ENCODE data around the gene HS3ST2.

Gene HS3ST2

DNA sequence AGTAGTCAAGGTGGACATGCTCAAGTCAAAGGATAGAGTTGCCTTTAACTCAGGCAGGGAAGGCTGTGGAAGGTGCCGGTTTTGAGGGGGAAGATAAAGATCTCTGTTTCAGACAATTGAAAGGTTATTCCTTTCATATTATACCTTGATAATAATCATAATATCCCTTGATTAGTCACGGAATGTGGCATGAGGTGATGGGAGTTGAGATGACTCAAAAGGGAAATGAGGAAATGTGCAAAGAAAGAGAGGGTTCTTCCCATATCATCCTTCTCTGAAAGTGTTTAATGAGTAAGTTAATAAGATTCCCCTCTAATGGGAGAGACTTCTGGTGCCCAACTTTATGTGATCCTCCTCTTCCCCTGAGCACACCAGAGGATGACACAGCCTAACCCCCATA is 43.1 kb upstream of the HS3ST2 start:
- Histone ChIP-seq H3K27ac (ENCODE audit: low read depth, low read length) (no peak overlapping the region), H3K4me1 (ENCODE audit: control insufficient read depth, low read length) (no peaks in the 10 kb centered on the region), H3K4me2 (ENCODE audit: low read length) (no peak overlapping the region), H3K9me3 (ENCODE audit: control insufficient read depth, insufficient read depth, low read length) (no peaks in the 10 kb centered on the region), H3K4me3 (ENCODE audit: low read length) (no peak overlapping the region), H3K9me2 (replicated peaks; ENCODE audit: control insufficient read depth, low read length) (no peaks in the 10 kb centered on the region), H3K79me2 (ENCODE audit: control insufficient read depth, low read length) (no peaks in the 10 kb centered on the region), H4K20me1 (ENCODE audit: control insufficient read depth, insufficient read depth, low read depth, low read length) (no peaks in the 10 kb centered on the region), H3F3A (ENCODE audit: control insufficient read depth, insufficient read depth) (no peaks in the 10 kb centered on the region), H3K36me3 (ENCODE audit: control insufficient read depth, low read length) (no peaks in the 10 kb centered on the region), H3K27me3 (ENCODE audit: control insufficient read depth, low read length) (no peaks in the 10 kb centered on the region)
- TF ChIP-seq CTCF (IDR thresholded peaks at IDR 0.05; ENCODE audit: low read depth, low read length, poor library complexity, severe bottlenecking) (no peak), EZH2phosphoT487 (IDR thresholded peaks at IDR 0.05; ENCODE audit: borderline replicate concordance, low read length) (no peak)

GRCh38 chr16:22771551-22771950 is 42.4 kb upstream of the HS3ST2 start:
- no peak overlapping the region for H3K4me3 ChIP-seq (ENCODE audit: low read length)
- no peak overlapping the region for H3K27ac ChIP-seq (ENCODE audit: low read depth, low read length)
- H3K4me1 ChIP-seq (ENCODE audit: control insufficient read depth, low read length) = no peaks in the 10 kb centered on the region
- TF ChIP-seq CTCF (IDR thresholded peaks at IDR 0.05; ENCODE audit: low read depth, low read length, poor library complexity, severe bottlenecking) (no peak), EZH2phosphoT487 (IDR thresholded peaks at IDR 0.05; ENCODE audit: borderline replicate concordance, low read length) (no peak)
- H3K9me3 ChIP-seq (ENCODE audit: control insufficient read depth, insufficient read depth, low read length) = no peaks in the 10 kb centered on the region
- no peaks in the 10 kb centered on the region for H3K79me2 ChIP-seq (ENCODE audit: control insufficient read depth, low read length)
- no peaks in the 10 kb centered on the region for H4K20me1 ChIP-seq (ENCODE audit: control insufficient read depth, insufficient read depth, low read depth, low read length)
- H3K27me3 ChIP-seq (ENCODE audit: control insufficient read depth, low read length) = no peaks in the 10 kb centered on the region
- H3K4me2 ChIP-seq (ENCODE audit: low read length) = no peak overlapping the region
- H3F3A ChIP-seq (ENCODE audit: control insufficient read depth, insufficient read depth) = no peaks in the 10 kb centered on the region
- H3K9me2 ChIP-seq (replicated peaks; ENCODE audit: control insufficient read depth, low read length) = no peaks in the 10 kb centered on the region
- H3K36me3 ChIP-seq (ENCODE audit: control insufficient read depth, low read length) = no peaks in the 10 kb centered on the region

- Histone ChIP-seq H3K9me3 (ENCODE audit: control insufficient read depth, insufficient read depth, low read length) (no peaks in the 10 kb centered on the region), H3F3A (ENCODE audit: control insufficient read depth, insufficient read depth) (no peaks in the 10 kb centered on the region), H3K27me3 (ENCODE audit: control insufficient read depth, low read length) (no peaks in the 10 kb centered on the region), H3K36me3 (ENCODE audit: control insufficient read depth, low read length) (no peaks in the 10 kb centered on the region), H3K4me1 (ENCODE audit: control insufficient read depth, low read length) (no peaks in the 10 kb centered on the region), H3K4me3 (ENCODE audit: low read length) (no peak overlapping the region), H3K9me2 (replicated peaks; ENCODE audit: control insufficient read depth, low read length) (no peaks in the 10 kb centered on the region), H3K27ac (ENCODE audit: low read depth, low read length) (no peak overlapping the region), H3K79me2 (ENCODE audit: control insufficient read depth, low read length) (no peaks in the 10 kb centered on the region), H3K4me2 (ENCODE audit: low read length) (no peak overlapping the region), H4K20me1 (ENCODE audit: control insufficient read depth, insufficient read depth, low read depth, low read length) (no peaks in the 10 kb centered on the region)
- no peak for TF ChIP-seq CTCF (IDR thresholded peaks at IDR 0.05; ENCODE audit: low read depth, low read length, poor library complexity, severe bottlenecking)
These were observed 38.6 kb upstream of the HS3ST2 start for GRCh38 chr16:22775220-22775922.
